GM12801 (cell line): ENCODE data around the gene NPIPA1.
"Not testable (repeated sequence)": the region's sequence is repeated elsewhere in the genome, so short reads cannot be mapped to it uniquely, and the experiment has no call there.

ENCODE experiments used
- TF ChIP-seq, protein P1 (sequence below): IDR thresholded peaks from one replicate; pipeline ENCODE4 v1.5.1; 2011; ENCODE audit warnings: control low read depth; ENCODE audit not compliant: insufficient read length; ENCODE audit errors: extremely low read depth

NPIPA1 gene

DNA sequence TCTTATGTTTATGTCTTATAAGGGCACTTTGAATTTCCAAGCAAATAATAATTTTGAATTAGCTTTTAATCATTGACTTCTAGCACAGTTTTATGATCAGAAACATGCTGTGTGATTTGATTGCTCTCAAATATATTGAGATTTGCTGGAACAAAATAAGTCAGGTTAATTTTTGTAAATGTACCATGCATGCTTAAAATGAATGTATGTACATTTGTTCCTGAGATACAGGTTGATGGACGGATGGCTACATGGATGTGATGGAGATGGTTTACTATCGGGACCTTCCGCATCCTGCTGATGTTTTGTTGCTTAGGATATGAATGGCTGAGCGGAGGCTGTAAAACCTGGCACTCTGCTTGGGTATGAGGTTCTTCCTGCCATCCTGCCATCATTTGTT is at the start of gene NPIPA1:
TSS of gene NPIPA1 (plus strand) at position 301 of the 400 bp plus-strand sequence. CDS start at position 301, 0 bp downstream.
- TF ChIP-seq, protein P1, sequence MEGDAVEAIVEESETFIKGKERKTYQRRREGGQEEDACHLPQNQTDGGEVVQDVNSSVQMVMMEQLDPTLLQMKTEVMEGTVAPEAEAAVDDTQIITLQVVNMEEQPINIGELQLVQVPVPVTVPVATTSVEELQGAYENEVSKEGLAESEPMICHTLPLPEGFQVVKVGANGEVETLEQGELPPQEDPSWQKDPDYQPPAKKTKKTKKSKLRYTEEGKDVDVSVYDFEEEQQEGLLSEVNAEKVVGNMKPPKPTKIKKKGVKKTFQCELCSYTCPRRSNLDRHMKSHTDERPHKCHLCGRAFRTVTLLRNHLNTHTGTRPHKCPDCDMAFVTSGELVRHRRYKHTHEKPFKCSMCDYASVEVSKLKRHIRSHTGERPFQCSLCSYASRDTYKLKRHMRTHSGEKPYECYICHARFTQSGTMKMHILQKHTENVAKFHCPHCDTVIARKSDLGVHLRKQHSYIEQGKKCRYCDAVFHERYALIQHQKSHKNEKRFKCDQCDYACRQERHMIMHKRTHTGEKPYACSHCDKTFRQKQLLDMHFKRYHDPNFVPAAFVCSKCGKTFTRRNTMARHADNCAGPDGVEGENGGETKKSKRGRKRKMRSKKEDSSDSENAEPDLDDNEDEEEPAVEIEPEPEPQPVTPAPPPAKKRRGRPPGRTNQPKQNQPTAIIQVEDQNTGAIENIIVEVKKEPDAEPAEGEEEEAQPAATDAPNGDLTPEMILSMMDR, result not testable (repeated sequence)

GRCh38 chr16:14955546-14956231 is 18.4 kb downstream of the NPIPA1 start:
- TF ChIP-seq, protein P1, result no peak

- TF ChIP-seq, protein P1, result no peak
Measured at GRCh38 chr16:14957576-14958322, 20.5 kb downstream of the NPIPA1 start.

- TF ChIP-seq, protein P1, result no peak
Measured at GRCh38 chr16:14958323-14958600, 21.0 kb downstream of the NPIPA1 start.

DNA sequence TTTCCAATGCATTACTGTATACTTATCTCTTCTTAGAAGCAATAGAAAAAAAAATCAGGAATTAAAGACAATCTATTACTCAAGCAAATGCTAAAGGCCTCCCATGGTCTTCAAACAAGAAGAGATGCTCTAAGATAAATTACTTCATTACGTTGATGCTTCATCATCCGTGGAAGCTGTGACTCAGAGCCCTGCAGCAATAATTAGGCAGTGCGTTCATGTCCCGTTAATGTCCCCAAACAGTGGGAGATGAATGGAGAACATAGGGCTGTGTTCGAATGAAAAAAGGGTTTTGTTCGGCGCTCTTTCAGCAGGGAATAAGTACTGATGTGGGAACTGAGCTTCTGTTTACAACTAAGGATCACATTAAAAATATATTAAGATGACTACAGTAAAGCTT is 21.7 kb downstream of the NPIPA1 start:
- TF ChIP-seq, protein P1, result no peak

DNA sequence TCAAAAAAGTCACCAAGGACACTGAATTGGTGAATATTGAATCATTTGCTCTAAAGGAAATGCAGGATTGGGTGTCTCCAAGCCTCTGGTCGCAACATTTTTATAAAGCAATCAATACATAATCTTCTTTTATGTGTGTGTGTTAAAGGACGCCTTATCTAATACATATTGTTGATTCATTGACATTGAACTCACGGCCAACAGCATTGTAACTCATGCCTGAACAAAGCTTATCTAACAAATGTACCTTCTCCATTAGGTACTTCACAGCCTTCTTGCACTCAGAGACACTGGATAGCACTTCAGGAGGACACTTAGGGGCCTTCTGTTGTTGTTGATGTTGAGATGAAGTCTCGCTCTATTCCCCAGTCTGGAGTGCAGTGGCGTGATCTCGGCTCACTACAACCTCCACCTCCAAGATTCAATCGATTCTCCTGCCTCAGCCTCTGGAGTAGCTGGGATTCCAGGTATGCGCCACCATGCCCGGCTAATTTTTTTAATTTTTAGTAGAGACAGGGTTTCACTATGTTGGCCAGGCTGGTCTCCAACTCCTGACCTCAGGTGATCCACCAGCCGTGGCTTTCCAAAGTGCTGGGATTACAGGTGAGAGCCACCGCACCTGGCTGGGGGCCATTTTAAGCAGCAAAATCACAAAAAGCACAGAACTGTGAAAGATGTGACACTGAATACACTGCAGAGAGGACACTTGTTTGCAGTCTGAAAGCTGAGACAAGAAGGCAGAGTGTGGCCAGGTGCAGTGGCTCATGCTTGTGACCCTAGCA is 24.4 kb downstream of the NPIPA1 start:
- TF ChIP-seq, protein P1, result no peak
